ENCODE results near the gene SHISAL2A. TPM values are rescaled to one million over a fixed set of nuclear protein-coding genes. Genes with fewer than 3 reads are reported as not detected.

Gene SHISAL2A
- total and polyA plus RNA-seq, 4 donors, result 0.14 to 0.33 (median 0.22) TPM; not detected in 1

GRCh38 chr1:52614671-52615070 is 18.3 kb upstream of the SHISAL2A start:
- no peak overlapping the region for H3K4me3 ChIP-seq (ENCODE audit: low read depth in 1 of 3, low read length in 3 of 3)
- TF ChIP-seq, protein P1, sequence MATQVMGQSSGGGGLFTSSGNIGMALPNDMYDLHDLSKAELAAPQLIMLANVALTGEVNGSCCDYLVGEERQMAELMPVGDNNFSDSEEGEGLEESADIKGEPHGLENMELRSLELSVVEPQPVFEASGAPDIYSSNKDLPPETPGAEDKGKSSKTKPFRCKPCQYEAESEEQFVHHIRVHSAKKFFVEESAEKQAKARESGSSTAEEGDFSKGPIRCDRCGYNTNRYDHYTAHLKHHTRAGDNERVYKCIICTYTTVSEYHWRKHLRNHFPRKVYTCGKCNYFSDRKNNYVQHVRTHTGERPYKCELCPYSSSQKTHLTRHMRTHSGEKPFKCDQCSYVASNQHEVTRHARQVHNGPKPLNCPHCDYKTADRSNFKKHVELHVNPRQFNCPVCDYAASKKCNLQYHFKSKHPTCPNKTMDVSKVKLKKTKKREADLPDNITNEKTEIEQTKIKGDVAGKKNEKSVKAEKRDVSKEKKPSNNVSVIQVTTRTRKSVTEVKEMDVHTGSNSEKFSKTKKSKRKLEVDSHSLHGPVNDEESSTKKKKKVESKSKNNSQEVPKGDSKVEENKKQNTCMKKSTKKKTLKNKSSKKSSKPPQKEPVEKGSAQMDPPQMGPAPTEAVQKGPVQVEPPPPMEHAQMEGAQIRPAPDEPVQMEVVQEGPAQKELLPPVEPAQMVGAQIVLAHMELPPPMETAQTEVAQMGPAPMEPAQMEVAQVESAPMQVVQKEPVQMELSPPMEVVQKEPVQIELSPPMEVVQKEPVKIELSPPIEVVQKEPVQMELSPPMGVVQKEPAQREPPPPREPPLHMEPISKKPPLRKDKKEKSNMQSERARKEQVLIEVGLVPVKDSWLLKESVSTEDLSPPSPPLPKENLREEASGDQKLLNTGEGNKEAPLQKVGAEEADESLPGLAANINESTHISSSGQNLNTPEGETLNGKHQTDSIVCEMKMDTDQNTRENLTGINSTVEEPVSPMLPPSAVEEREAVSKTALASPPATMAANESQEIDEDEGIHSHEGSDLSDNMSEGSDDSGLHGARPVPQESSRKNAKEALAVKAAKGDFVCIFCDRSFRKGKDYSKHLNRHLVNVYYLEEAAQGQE (IDR thresholded peaks at IDR 0.05), result no peak
- no peak for TF ChIP-seq TAF1 (conservative IDR thresholded peaks at IDR 0.05)
- TF ChIP-seq FOXA1 (IDR thresholded peaks at IDR 0.05), result no peak
- TF ChIP-seq, protein P2, sequence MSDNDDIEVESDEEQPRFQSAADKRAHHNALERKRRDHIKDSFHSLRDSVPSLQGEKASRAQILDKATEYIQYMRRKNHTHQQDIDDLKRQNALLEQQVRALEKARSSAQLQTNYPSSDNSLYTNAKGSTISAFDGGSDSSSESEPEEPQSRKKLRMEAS (IDR thresholded peaks at IDR 0.05), result no peak
- no peak for TF ChIP-seq FOXA2 (IDR thresholded peaks at IDR 0.05)
- no peak for TF ChIP-seq RAD21 (IDR thresholded peaks at IDR 0.05)
- no peak overlapping the region for H3K27ac ChIP-seq (ENCODE audit: low read depth in 1 of 2, low read length in 2 of 2)
- H3K36me3 ChIP-seq (ENCODE audit: control insufficient read depth in 4 of 4, insufficient read depth in 3 of 4, low read depth in 1 of 4, low read length in 3 of 4), result no peaks in the 10 kb centered on the region
- H3K27me3 ChIP-seq (ENCODE audit: control insufficient read depth in 4 of 4, insufficient read depth in 4 of 4, low read length in 3 of 4), result no peaks in the 10 kb centered on the region
- H3K9me3 ChIP-seq (ENCODE audit: control insufficient read depth in 4 of 4, low read length in 3 of 4), result no peaks in the 10 kb centered on the region
- peaks cover 0 to 2% (median 0%) of the 10 kb centered on the region in 4 donors for H3K4me1 ChIP-seq (ENCODE audit: control insufficient read depth in 4 of 4, insufficient read depth in 4 of 4, low read length in 3 of 4)
- WGBS, result 96% methylated on average over 5 of the region's 5 CpGs
- H3K9ac ChIP-seq (ENCODE audit: low read depth in 1 of 2, low read length in 2 of 2), result no peak overlapping the region
- no peak for DNase-seq (ENCODE audit: low spot score)

DNA sequence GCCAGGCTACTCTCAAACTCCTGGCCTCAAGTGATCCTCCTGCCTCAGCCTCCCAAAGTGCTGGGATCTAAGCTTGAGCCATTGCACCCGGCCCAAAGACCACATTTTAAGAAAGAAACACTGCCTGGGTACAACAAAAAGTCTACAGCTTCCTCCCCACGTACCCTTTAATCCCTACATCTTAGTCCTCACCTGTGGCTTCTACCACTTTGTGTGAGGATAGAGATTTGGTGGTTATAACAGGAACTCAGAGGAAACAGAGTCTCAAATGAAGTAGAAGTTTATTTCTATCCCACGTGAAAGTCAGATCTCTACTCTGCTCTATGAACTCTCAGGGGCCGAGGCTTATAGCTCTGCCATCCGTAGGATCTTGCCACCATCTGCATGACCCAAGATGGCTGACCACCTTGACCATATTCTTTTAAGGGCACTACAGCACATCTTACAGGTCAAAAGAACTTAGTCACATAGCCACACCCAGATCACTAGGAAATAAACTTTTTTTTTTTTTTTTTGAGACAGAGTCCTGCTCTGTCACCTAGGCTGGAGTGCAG is 17.4 kb upstream of the SHISAL2A start:
- no peak overlapping the region for H3K9ac ChIP-seq (ENCODE audit: low read depth in 1 of 2, low read length in 2 of 2)
- H3K4me3 ChIP-seq (ENCODE audit: low read depth in 1 of 3, low read length in 3 of 3), result no peak overlapping the region
- H3K27ac ChIP-seq (ENCODE audit: low read depth in 1 of 2, low read length in 2 of 2), result no peak overlapping the region
- no peaks in the 10 kb centered on the region for H3K27me3 ChIP-seq (ENCODE audit: control insufficient read depth in 4 of 4, insufficient read depth in 4 of 4, low read length in 3 of 4)
- TF ChIP-seq, protein P3, sequence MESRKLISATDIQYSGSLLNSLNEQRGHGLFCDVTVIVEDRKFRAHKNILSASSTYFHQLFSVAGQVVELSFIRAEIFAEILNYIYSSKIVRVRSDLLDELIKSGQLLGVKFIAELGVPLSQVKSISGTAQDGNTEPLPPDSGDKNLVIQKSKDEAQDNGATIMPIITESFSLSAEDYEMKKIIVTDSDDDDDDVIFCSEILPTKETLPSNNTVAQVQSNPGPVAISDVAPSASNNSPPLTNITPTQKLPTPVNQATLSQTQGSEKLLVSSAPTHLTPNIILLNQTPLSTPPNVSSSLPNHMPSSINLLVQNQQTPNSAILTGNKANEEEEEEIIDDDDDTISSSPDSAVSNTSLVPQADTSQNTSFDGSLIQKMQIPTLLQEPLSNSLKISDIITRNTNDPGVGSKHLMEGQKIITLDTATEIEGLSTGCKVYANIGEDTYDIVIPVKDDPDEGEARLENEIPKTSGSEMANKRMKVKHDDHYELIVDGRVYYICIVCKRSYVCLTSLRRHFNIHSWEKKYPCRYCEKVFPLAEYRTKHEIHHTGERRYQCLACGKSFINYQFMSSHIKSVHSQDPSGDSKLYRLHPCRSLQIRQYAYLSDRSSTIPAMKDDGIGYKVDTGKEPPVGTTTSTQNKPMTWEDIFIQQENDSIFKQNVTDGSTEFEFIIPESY (IDR thresholded peaks at IDR 0.05), result no peak
- TF ChIP-seq FOXA2 (IDR thresholded peaks at IDR 0.05) (no peak), EGR1 (IDR thresholded peaks at IDR 0.05; ENCODE audit: low read depth in 2 of 2) (no peak), RXRA (IDR thresholded peaks at IDR 0.05) (no peak), JUND (IDR thresholded peaks at IDR 0.05) (no peak), SP1 (IDR thresholded peaks at IDR 0.05) (no peak), HNF4A (conservative IDR thresholded peaks at IDR 0.05) (no peak), NR2F2 (IDR thresholded peaks at IDR 0.05) (no peak), CTCF (IDR thresholded peaks at IDR 0.05; ENCODE audit: low read depth, low read length, missing input control) (no peak), TAF1 (conservative IDR thresholded peaks at IDR 0.05) (no peak), FOXA1 (IDR thresholded peaks at IDR 0.05) (no peak), YY1 (IDR thresholded peaks at IDR 0.05) (no peak), RAD21 (IDR thresholded peaks at IDR 0.05) (no peak), HNF4G (IDR thresholded peaks at IDR 0.05) (no peak)
- TF ChIP-seq, protein P4, sequence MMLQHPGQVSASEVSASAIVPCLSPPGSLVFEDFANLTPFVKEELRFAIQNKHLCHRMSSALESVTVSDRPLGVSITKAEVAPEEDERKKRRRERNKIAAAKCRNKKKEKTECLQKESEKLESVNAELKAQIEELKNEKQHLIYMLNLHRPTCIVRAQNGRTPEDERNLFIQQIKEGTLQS (IDR thresholded peaks at IDR 0.05), result no peak
- TF ChIP-seq, protein P1 (IDR thresholded peaks at IDR 0.05), result no peak
- TF ChIP-seq, protein P2 (IDR thresholded peaks at IDR 0.05), result no peak
- no peak for DNase-seq (ENCODE audit: low spot score)
- H3K36me3 ChIP-seq (ENCODE audit: control insufficient read depth in 4 of 4, insufficient read depth in 3 of 4, low read depth in 1 of 4, low read length in 3 of 4), result no peaks in the 10 kb centered on the region
- H3K9me3 ChIP-seq (ENCODE audit: control insufficient read depth in 4 of 4, low read length in 3 of 4), result no peaks in the 10 kb centered on the region
- H3K4me1 ChIP-seq (ENCODE audit: control insufficient read depth in 4 of 4, insufficient read depth in 4 of 4, low read length in 3 of 4), result peaks cover 0 to 2% (median 0%) of the 10 kb centered on the region in 4 donors
- 85% methylated on average over 5 of the region's 5 CpGs for WGBS

Data from liver (tissue), 9 donors.